CD4-positive, alpha-beta T cell treated with Interleukin-12 subunit alpha and Interleukin-12 subunit beta, for 1 hour (primary cell): ENCODE data around the gene AK2.
"Not testable (repeated sequence)": the region's sequence is repeated elsewhere in the genome, so short reads cannot be mapped to it uniquely, and the experiment has no call there.

ENCODE experiments used
- DNase-seq: peaks from one replicate; pipeline ENCODE4 v3.0.0-alpha.2; 2020

The AK2 gene

GRCh38 chr1:33050221-33051076 lies 13.8 kb upstream of the AK2 start:
- no peak for DNase-seq

- DNase-seq: no peak
Measured at GRCh38 chr1:33049371-33049770, 12.7 kb upstream of the AK2 start.

- no peak for DNase-seq
Measured at GRCh38 chr1:33048426-33048825, 11.7 kb upstream of the AK2 start.

- no peak for DNase-seq
Measured at GRCh38 chr1:33047839-33048305, 11.2 kb upstream of the AK2 start.

GRCh38 chr1:33047290-33047689 lies 10.6 kb upstream of the AK2 start:
- no peak for DNase-seq

- not testable (repeated sequence) for DNase-seq
Measured at GRCh38 chr1:33046234-33046633, 9.6 kb upstream of the AK2 start.

- peak; percentile 51 for DNase-seq
Measured at GRCh38 chr1:33045814-33046213, 9.1 kb upstream of the AK2 start.

GRCh38 chr1:33045246-33045645 lies 8.6 kb upstream of the AK2 start:
- no peak for DNase-seq

- no peak for DNase-seq
Measured at GRCh38 chr1:33043267-33044092, 6.8 kb upstream of the AK2 start.

- DNase-seq: no peak
Measured at GRCh38 chr1:33042831-33043230, 6.1 kb upstream of the AK2 start.

GRCh38 chr1:33041026-33041425 lies 4.3 kb upstream of the AK2 start:
- DNase-seq: no peak

GRCh38 chr1:33039840-33040239 lies 3.2 kb upstream of the AK2 start:
- no peak for DNase-seq

- no peak for DNase-seq
Measured at GRCh38 chr1:33036051-33036525, 595 bp downstream of the AK2 start.

GRCh38 chr1:33032126-33032869 lies 4.4 kb downstream of the AK2 start:
- no peak for DNase-seq

- DNase-seq: no peak
Measured at GRCh38 chr1:33031506-33031905, 5.2 kb downstream of the AK2 start.

GRCh38 chr1:33030575-33030974 lies 6.1 kb downstream of the AK2 start:
- DNase-seq: no peak

GRCh38 chr1:33029921-33030320 lies 6.8 kb downstream of the AK2 start:
- DNase-seq: no peak

- DNase-seq: no peak
Measured at GRCh38 chr1:33029209-33029608, 7.5 kb downstream of the AK2 start.

GRCh38 chr1:33025761-33026160 lies 10.9 kb downstream of the AK2 start:
- DNase-seq: no peak

GRCh38 chr1:33025180-33025569 lies 11.5 kb downstream of the AK2 start:
- DNase-seq: no peak

GRCh38 chr1:33024430-33025179 lies 12.1 kb downstream of the AK2 start:
- peak; percentile 15 for DNase-seq

- no peak for DNase-seq
Measured at GRCh38 chr1:33022650-33023200, 14.0 kb downstream of the AK2 start.
